HG02763 (cell line): Measurements from ENCODE around the gene MMP25.
A peak's percentile ranks its signal among the peaks of the same experiment; 100 is the strongest.

Experiments
- ATAC-seq: cut with Tn5 transposase; IDR thresholded peaks from one replicate; pipeline ENCODE4 v1.9.1; 2021; ENCODE audit warnings: mild to moderate bottlenecking, moderate library complexity; ENCODE audit not compliant: unreplicated experiment

The MMP25 gene

GRCh38 chr16:3089717-3090592 is 43.6 kb downstream of the MMP25 start:
- no peak for ATAC-seq

GRCh38 chr16:3091551-3091950 is 45.2 kb downstream of the MMP25 start:
- ATAC-seq, result no peak

GRCh38 chr16:3092501-3092941 is 46.2 kb downstream of the MMP25 start:
- no peak for ATAC-seq

GRCh38 chr16:3094289-3095027 is 48.1 kb downstream of the MMP25 start:
- ATAC-seq, result no peak

GRCh38 chr16:3095869-3096268 is 49.5 kb downstream of the MMP25 start:
- no peak for ATAC-seq

- no peak for ATAC-seq
Measured at GRCh38 chr16:3096362-3096761, 50.0 kb downstream of the MMP25 start.

GRCh38 chr16:3097266-3097665 is 50.9 kb downstream of the MMP25 start:
- no peak for ATAC-seq

GRCh38 chr16:3098459-3099394 is 52.4 kb downstream of the MMP25 start, which contains the start of gene ZSCAN10:
ZSCAN10 (minus strand) TSS chr16:3099294; CDS start chr16:3092937, 6,357 bp downstream.
- no peak for ATAC-seq

GRCh38 chr16:3099395-3099731 is 53.0 kb downstream of the MMP25 start:
- ATAC-seq, result no peak

GRCh38 chr16:3099732-3100499 is 53.6 kb downstream of the MMP25 start:
- peak; percentile 53 for ATAC-seq

- no peak for ATAC-seq
Measured at GRCh38 chr16:3101018-3101840, 54.9 kb downstream of the MMP25 start.

- ATAC-seq, result no peak
Measured at GRCh38 chr16:3101841-3102470, 55.6 kb downstream of the MMP25 start.

GRCh38 chr16:3106205-3106928 is 60.0 kb downstream of the MMP25 start:
- ATAC-seq, result peak; percentile 88
